Fibroblast of gingiva (primary cell): ENCODE measurements around the gene PARP14.
"Not testable (repeated sequence)": the region's sequence is repeated elsewhere in the genome, so short reads cannot be mapped to it uniquely, and the experiment has no call there.

Experiments
- DNase-seq: peaks from one replicate; pipeline ENCODE4 v3.0.0-alpha.2; 2011; ENCODE audit warnings: low read depth

Gene PARP14

GRCh38 chr3:122725106-122725505, 44.5 kb downstream of the PARP14 start:
- DNase-seq = no peak

GRCh38 chr3:122727294-122727693, 46.7 kb downstream of the PARP14 start:
- no peak for DNase-seq

DNA sequence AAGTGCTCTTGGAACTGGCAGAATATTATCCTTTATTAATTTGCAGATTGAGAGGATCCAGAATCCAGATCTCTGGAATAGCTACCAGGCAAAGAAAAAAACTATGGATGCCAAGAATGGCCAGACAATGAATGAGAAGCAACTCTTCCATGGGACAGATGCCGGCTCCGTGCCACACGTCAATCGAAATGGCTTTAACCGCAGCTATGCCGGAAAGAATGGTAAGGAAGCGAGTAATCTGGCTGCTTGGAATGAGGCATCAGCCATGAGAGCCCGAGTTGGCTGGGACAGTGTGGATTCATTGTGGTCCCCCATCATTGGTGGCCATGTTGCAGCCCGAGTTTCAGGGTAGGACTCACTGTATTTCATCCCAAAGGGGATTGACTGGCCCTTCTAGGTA, 47.1 kb downstream of the PARP14 start:
- DNase-seq = peak; percentile 5

DNA sequence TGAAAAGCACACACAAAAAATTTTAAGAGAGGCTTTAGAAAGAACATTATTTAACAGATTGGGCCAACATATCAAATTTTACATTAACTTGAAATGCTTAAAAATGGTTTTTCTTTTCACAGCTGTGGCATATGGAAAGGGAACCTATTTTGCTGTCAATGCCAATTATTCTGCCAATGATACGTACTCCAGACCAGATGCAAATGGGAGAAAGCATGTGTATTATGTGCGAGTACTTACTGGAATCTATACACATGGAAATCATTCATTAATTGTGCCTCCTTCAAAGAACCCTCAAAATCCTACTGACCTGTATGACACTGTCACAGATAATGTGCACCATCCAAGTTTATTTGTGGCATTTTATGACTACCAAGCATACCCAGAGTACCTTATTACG, 47.5 kb downstream of the PARP14 start:
- DNase-seq = no peak

GRCh38 chr3:122728756-122729514, 48.3 kb downstream of the PARP14 start:
- no peak for DNase-seq

DNA sequence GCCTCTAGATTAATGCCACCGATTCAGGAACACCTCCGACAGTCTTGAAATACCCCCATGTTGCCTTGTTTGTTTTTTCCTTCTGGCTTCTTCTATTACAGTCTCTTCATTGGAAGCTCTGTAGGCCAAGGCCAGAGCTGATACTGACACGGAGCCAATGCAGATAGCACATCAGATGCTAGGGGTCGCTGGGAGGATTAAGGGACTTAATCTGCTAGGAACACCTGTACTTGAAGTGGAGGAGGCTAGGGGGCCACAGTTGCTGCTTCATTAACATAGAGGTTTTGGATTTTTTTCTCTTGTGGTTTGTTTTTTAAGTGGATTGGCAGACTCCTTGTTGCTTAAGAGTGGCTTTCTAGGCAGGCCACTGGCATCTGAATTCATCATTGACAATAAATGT, 49.6 kb downstream of the PARP14 start:
- DNase-seq = no peak

- DNase-seq = not testable (repeated sequence)
Observed at GRCh38 chr3:122732682-122733525, 52.3 kb downstream of the PARP14 start.

DNA sequence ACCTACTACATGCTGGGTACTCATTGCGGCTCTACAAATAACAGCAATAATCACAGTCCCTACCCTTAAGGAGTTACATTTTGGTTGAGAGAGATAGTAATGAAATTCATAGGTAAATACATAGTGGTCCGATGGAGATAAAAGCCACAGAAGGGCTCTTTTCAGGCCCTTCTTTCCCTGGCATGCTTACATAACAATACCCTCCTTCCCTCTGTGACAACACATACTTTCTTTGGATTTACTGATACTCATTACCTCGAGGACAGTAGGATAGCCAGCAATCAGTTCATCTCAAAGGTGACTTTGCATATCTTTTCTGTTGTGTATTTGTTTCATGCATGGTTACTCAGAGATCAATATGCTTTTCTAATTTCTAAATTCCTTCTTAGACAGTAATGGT, 58.5 kb downstream of the PARP14 start:
- no peak for DNase-seq

- DNase-seq = no peak
Observed at GRCh38 chr3:122742234-122742633, 61.6 kb downstream of the PARP14 start.

DNA sequence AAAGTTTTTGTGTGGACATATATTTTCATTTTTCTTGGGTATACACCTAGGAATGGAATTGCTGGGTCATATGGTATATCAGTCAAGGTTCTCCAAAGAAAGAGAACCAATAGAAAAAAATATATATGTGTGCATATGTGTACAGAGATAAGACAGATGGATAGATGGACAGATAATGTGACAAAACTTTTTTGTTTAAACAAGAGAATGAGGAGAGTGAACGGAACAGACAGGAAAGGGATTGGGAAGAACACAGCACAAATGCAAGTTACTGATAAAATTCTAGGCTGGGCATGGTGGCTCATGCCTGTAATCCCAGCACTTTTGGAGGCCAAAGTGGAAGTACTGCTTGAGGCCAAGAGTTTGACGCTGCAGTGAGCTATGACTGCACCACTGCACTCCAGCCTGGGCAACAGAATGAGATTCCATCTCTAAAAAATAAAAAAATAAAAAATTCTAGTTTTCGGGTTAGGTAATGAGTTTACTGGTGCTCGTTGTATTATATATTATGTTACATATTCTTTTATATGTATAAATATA, 63.0 kb downstream of the PARP14 start:
- no peak for DNase-seq

DNA sequence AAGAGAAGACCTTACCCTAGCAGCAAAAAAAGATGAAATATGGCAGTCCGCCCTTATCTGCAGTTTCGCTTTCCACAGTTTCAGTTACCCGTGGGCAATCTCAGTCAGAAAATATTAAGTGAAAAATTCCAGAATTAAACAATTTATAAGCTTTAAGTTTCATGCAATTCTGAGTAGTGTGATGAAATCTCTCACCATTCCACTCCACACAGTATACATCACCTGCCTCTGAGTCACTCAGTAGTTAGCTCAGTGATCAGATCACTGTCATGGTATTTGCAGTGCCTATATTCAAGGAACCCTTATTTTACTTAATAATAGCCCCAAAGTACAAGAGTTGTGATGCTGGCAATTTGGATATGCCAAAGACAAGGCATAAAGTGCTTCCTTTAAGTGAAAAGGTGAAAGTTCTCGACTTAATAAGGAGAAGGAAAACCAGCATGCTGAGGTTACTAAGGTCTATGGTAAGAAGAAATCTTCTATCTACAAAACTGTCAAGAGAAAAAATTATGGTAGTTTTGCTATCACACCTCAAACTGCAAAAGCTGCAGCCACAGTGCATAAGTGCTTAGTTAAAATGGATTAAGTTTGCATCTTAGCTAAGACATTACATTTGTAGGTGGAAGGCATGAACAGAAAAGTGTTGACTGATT, 64.9 kb downstream of the PARP14 start:
- DNase-seq = peak; percentile 40

DNA sequence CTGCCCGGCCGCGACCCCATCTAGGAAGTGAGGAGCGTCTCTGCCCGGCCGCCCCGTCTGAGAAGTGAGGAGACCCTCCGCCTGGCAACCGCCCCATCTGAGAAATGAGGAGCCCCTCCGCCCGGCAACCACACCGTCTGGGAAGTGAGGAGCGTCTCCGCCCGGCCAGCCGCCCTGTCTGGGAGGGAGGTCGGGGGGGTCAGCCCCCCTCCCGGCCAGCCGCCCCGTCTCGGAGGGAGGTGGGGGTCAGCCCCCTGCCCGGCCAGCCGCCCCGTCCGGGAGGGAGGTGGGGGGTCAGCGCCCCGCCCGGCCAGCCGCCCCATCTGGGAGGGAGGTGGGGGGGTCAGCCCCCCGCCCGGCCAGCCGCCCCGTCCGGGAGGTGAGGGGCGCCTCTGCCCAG, 66.7 kb downstream of the PARP14 start:
- not testable (repeated sequence) for DNase-seq

GRCh38 chr3:122748347-122748746, 67.7 kb downstream of the PARP14 start:
- DNase-seq = no peak

GRCh38 chr3:122754929-122755328, 74.3 kb downstream of the PARP14 start:
- DNase-seq = peak; percentile 23

DNA sequence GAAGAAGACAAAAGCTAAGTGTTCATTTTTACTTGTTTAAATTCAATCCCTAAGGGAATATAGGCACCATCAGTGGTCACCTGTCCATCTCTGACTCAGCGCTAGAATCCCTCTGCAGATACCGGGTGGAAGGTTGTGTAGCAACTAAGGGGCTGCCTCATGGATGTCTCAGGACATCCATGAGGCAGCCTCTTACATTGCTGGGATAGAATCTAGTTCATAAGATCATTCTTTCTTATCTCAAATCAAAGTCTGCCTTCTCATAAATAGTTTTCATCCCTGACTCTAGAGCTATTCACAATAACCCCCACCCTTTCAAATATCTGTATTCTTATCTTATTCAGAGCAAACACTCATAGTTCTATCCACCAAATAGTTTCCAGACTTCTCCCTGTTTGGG, 74.9 kb downstream of the PARP14 start:
- DNase-seq = no peak

DNA sequence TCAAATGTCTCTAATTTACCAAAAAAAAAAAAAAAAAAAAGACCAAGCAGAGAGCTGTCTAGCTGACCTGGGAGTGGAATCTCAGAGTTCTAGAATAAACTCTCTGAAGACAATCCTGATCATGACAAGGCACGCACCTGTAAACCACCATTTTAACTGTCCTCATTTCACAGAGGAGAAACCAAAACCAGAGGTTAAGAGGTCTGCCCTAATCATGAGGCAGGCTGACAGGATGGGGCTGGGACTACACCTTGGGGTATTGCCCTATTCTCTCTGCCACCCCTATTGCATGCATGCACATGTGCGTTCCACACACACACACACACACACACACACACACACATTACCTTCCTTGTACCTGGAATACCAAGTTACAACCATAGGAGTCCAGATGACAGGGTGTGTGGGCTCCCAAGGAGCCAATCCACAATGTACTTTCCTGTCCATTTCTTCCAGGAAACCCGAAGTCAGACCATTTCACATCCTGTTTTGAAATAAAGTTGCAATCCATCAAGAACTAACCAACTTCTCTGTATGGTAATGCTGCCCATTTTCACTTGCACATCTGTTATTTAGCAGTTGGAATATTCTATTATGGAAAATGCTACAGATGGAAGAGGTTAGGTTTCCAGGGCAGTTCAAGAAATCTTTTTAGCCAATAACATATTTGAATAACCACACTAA, 78.4 kb downstream of the PARP14 start:
- peak; percentile 78 for DNase-seq

GRCh38 chr3:122760453-122761271, 80.0 kb downstream of the PARP14 start:
- no peak for DNase-seq

GRCh38 chr3:122766430-122766829, 85.8 kb downstream of the PARP14 start:
- no peak for DNase-seq

GRCh38 chr3:122767540-122768372, 87.1 kb downstream of the PARP14 start:
- no peak for DNase-seq

- DNase-seq = no peak
Observed at GRCh38 chr3:122770521-122771202, 90.0 kb downstream of the PARP14 start.
